ENCODE results near the gene FAM209B. TPM values are rescaled to one million over a fixed set of nuclear protein-coding genes. Genes with fewer than 3 reads are reported as not detected.

Gene FAM209B
- total RNA-seq, 1 experiment from 2014 or later, result not detected

- no peak overlapping the region for H3K27ac Mint-ChIP-seq (ENCODE audit: unreplicated experiment)
- H3K4me3 Mint-ChIP-seq (ENCODE audit: unreplicated experiment), result no peak overlapping the region
- TF ChIP-seq CTCF (IDR thresholded peaks at IDR 0.05; ENCODE audit: insufficient read depth in 1 of 2, low read depth in 1 of 2, low read length in 1 of 2, severe bottlenecking in 1 of 2, unreplicated experiment in 1 of 2), result peak; percentile 61 to 86
- Histone ChIP-seq H3K4me3 (ENCODE audit: low read depth, low read length) (no peak overlapping the region), H3K4me1 (no peaks in the 10 kb centered on the region), H3K36me3 (ENCODE audit: control insufficient read depth, insufficient read depth, low read length) (no peaks in the 10 kb centered on the region), H3K9me3 (no peaks in the 10 kb centered on the region), H3K27me3 (replicated peaks; ENCODE audit: control insufficient read depth, insufficient read depth, low read length) (no peaks in the 10 kb centered on the region)
- no TSS peak for BruUV-seq (replicated peaks)
- intact Hi-C loops (cut with micrococcal nuclease; ENCODE audit: unreplicated experiment), result no loop called here
- H3K9me3 Mint-ChIP-seq (ENCODE audit: unreplicated experiment), result no peaks in the 10 kb centered on the region
- DNase-seq, result peak in 1 of 2 experiments; percentile 46
- H3K27me3 Mint-ChIP-seq (ENCODE audit: insufficient read depth, unreplicated experiment), result no peaks in the 10 kb centered on the region
- no peaks in the 10 kb centered on the region for H3K4me1 Mint-ChIP-seq (ENCODE audit: low read depth, unreplicated experiment)
- H3K36me3 Mint-ChIP-seq (ENCODE audit: insufficient read depth, unreplicated experiment), result peaks cover 32% of the 10 kb centered on the region
- ChIA-PET CTCF (interaction anchor here (0.6 kb wide), 1 partner anchor 269 kb away, joined by 3 read pairs; no protein-coding TSS in a partner anchor), POLR2A (no interaction called here)
Measured at GRCh38 chr20:56504373-56505005, 28.6 kb upstream of the FAM209B start.

- no peaks in the 10 kb centered on the region for H3K4me1 Mint-ChIP-seq (ENCODE audit: low read depth, unreplicated experiment)
- H3K4me3 ChIP-seq (ENCODE audit: low read depth, low read length), result no peak overlapping the region
- H3K36me3 ChIP-seq (ENCODE audit: control insufficient read depth, insufficient read depth, low read length), result no peaks in the 10 kb centered on the region
- H3K4me3 Mint-ChIP-seq (ENCODE audit: unreplicated experiment), result no peak overlapping the region
- H3K4me1 ChIP-seq, result no peaks in the 10 kb centered on the region
- intact Hi-C loops (cut with micrococcal nuclease; ENCODE audit: unreplicated experiment), result no loop called here
- ChIA-PET POLR2A (no interaction called here), CTCF (no interaction called here)
- no peaks in the 10 kb centered on the region for H3K9me3 ChIP-seq
- H3K27ac Mint-ChIP-seq (ENCODE audit: unreplicated experiment), result no peak overlapping the region
- H3K27me3 Mint-ChIP-seq (ENCODE audit: insufficient read depth, unreplicated experiment), result no peaks in the 10 kb centered on the region
- H3K9me3 Mint-ChIP-seq (ENCODE audit: unreplicated experiment), result no peaks in the 10 kb centered on the region
- peaks cover 25% of the 10 kb centered on the region for H3K36me3 Mint-ChIP-seq (ENCODE audit: insufficient read depth, unreplicated experiment)
- TF ChIP-seq CTCF (IDR thresholded peaks at IDR 0.05; ENCODE audit: insufficient read depth in 1 of 2, low read depth in 1 of 2, low read length in 1 of 2, severe bottlenecking in 1 of 2, unreplicated experiment in 1 of 2), result no peak
- DNase-seq, result no peak
- BruUV-seq (replicated peaks), result no TSS peak
- H3K27me3 ChIP-seq (replicated peaks; ENCODE audit: control insufficient read depth, insufficient read depth, low read length), result no peaks in the 10 kb centered on the region
Measured at GRCh38 chr20:56506103-56506502, 26.9 kb upstream of the FAM209B start.

- Mint-ChIP-seq H3K27ac (ENCODE audit: unreplicated experiment) (no peak overlapping the region), H3K9me3 (ENCODE audit: unreplicated experiment) (no peaks in the 10 kb centered on the region), H3K4me1 (ENCODE audit: low read depth, unreplicated experiment) (no peaks in the 10 kb centered on the region), H3K36me3 (ENCODE audit: insufficient read depth, unreplicated experiment) (peaks cover 57% of the 10 kb centered on the region), H3K4me3 (ENCODE audit: unreplicated experiment) (no peak overlapping the region), H3K27me3 (ENCODE audit: insufficient read depth, unreplicated experiment) (no peaks in the 10 kb centered on the region)
- intact Hi-C loops (cut with micrococcal nuclease; ENCODE audit: unreplicated experiment), result no loop called here
- no peak overlapping the region for H3K4me3 ChIP-seq (ENCODE audit: low read depth, low read length)
- no TSS peak for BruUV-seq (replicated peaks)
- no peak for TF ChIP-seq CTCF (IDR thresholded peaks at IDR 0.05; ENCODE audit: insufficient read depth in 1 of 2, low read depth in 1 of 2, low read length in 1 of 2, severe bottlenecking in 1 of 2, unreplicated experiment in 1 of 2)
- no peaks in the 10 kb centered on the region for H3K9me3 ChIP-seq
- H3K36me3 ChIP-seq (ENCODE audit: control insufficient read depth, insufficient read depth, low read length), result peaks cover 2% of the 10 kb centered on the region; the same call in 1 of the 2 replicates
- no peaks in the 10 kb centered on the region for H3K4me1 ChIP-seq
- H3K27me3 ChIP-seq (replicated peaks; ENCODE audit: control insufficient read depth, insufficient read depth, low read length), result no peaks in the 10 kb centered on the region
- ChIA-PET POLR2A (no interaction called here), CTCF (interaction anchor here (0.6 to 0.7 kb wide), 2 partner anchors 66 to 80 kb away, joined by 3 read pairs; no protein-coding TSS in a partner anchor)
- no peak for DNase-seq
Measured at GRCh38 chr20:56511926-56512325, 21.1 kb upstream of the FAM209B start.

All from Caco-2 (cell line).